ENCODE measurements around the gene TENM4. TPM values are rescaled to one million over a fixed set of nuclear protein-coding genes. Genes with fewer than 3 reads are reported as not detected.
A peak's percentile ranks its signal among the peaks of the same experiment; 100 is the strongest.

Gene TENM4
- polyA plus RNA-seq, 1 experiment: 0.39 TPM

GRCh38 chr11:78664636-78665035 is 776.2 kb downstream of the TENM4 start:
- no peak for TF ChIP-seq CTCF (IDR thresholded peaks at IDR 0.05; ENCODE audit: insufficient read depth, low read depth, low read length)
- no peaks in the 10 kb centered on the region for H3K27me3 ChIP-seq (ENCODE audit: control insufficient read depth, insufficient read depth, low read length)
- peak; percentile 47 for DNase-seq (ENCODE audit: low read depth)
- ChIA-PET CTCF (interaction anchor here (3.1 kb wide), 1 partner anchor 18 kb away, joined by 11 read pairs; no protein-coding TSS in a partner anchor), POLR2A (no interaction called here)
- H3K4me3 ChIP-seq (ENCODE audit: low read depth, low read length): no peak overlapping the region
- H3K36me3 ChIP-seq (ENCODE audit: control insufficient read depth, insufficient read depth, low read length): no peaks in the 10 kb centered on the region

DNA sequence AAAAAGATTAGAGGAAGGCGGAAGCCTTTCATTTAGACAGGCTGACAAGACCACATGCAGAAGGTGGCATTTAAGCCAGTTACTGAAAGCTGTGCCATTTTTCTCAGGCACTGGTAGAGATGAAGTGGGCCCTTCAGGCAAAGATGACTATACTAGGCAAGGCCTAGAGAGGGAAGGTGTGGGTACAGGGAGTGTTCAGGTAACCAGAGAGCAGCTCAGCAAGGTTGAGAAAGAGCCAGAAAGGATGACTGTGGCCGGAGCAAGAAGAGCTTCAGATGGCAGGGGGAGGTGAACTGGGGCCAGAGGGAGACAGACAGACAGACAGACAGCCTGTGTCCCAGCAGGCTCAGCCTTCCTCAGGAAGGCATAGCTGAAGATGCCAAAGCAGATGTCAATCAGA is 778.0 kb downstream of the TENM4 start:
- CTCF ChIA-PET: interaction anchor here (0.6 to 3.1 kb wide), 4 partner anchors 9 to 135 kb away, joined by 3 to 11 read pairs (median 3); no protein-coding TSS in a partner anchor
- DNase-seq (ENCODE audit: low read depth): no peak
- POLR2A ChIA-PET: no interaction called here
- no peaks in the 10 kb centered on the region for H3K36me3 ChIP-seq (ENCODE audit: control insufficient read depth, insufficient read depth, low read length)
- TF ChIP-seq CTCF (IDR thresholded peaks at IDR 0.05; ENCODE audit: insufficient read depth, low read depth, low read length): no peak
- no peaks in the 10 kb centered on the region for H3K27me3 ChIP-seq (ENCODE audit: control insufficient read depth, insufficient read depth, low read length)
- no peak overlapping the region for H3K4me3 ChIP-seq (ENCODE audit: low read depth, low read length)

- H3K4me3 ChIP-seq (ENCODE audit: low read depth, low read length): no peak overlapping the region
- no peaks in the 10 kb centered on the region for H3K36me3 ChIP-seq (ENCODE audit: control insufficient read depth, insufficient read depth, low read length)
- CTCF ChIA-PET: interaction anchor here (0.6 to 3.1 kb wide), 2 partner anchors 15 to 457 kb away, joined by 3 to 21 read pairs; no protein-coding TSS in a partner anchor
- POLR2A ChIA-PET: no interaction called here
- H3K27me3 ChIP-seq (ENCODE audit: control insufficient read depth, insufficient read depth, low read length): no peaks in the 10 kb centered on the region
- TF ChIP-seq CTCF (IDR thresholded peaks at IDR 0.05; ENCODE audit: insufficient read depth, low read depth, low read length): no peak
- no peak for DNase-seq (ENCODE audit: low read depth)
Measured at GRCh38 chr11:78660471-78660870, 780.4 kb downstream of the TENM4 start.

GRCh38 chr11:78659326-78660270 is 781.2 kb downstream of the TENM4 start:
- no peak for DNase-seq (ENCODE audit: low read depth)
- Histone ChIP-seq H3K4me3 (ENCODE audit: low read depth, low read length) (no peak overlapping the region), H3K36me3 (ENCODE audit: control insufficient read depth, insufficient read depth, low read length) (no peaks in the 10 kb centered on the region), H3K27me3 (ENCODE audit: control insufficient read depth, insufficient read depth, low read length) (no peaks in the 10 kb centered on the region)
- ChIA-PET CTCF (interaction anchor here (3.1 kb wide), 1 partner anchor 14 kb away, joined by 21 read pairs; no protein-coding TSS in a partner anchor), POLR2A (no interaction called here)
- TF ChIP-seq CTCF (IDR thresholded peaks at IDR 0.05; ENCODE audit: insufficient read depth, low read depth, low read length): no peak

GRCh38 chr11:78657968-78658839 is 782.6 kb downstream of the TENM4 start:
- Histone ChIP-seq H3K27me3 (ENCODE audit: control insufficient read depth, insufficient read depth, low read length) (peaks cover 1% of the 10 kb centered on the region; the same call in 1 of the 2 replicates), H3K36me3 (ENCODE audit: control insufficient read depth, insufficient read depth, low read length) (no peaks in the 10 kb centered on the region), H3K4me3 (ENCODE audit: low read depth, low read length) (no peak overlapping the region)
- TF ChIP-seq CTCF (IDR thresholded peaks at IDR 0.05; ENCODE audit: insufficient read depth, low read depth, low read length): no peak
- ChIA-PET POLR2A (no interaction called here), CTCF (no interaction called here)
- no peak for DNase-seq (ENCODE audit: low read depth)

Measured in BJ (cell line).